ENCODE data around the gene SHANK1. TPM values are rescaled to one million over a fixed set of nuclear protein-coding genes. Genes with fewer than 3 reads are reported as not detected.

SHANK1 gene
- total and polyA plus RNA-seq, 2 of the 4 experiments (the other 2 are of a cell fraction) = 6.1 to 6.7 TPM

DNA sequence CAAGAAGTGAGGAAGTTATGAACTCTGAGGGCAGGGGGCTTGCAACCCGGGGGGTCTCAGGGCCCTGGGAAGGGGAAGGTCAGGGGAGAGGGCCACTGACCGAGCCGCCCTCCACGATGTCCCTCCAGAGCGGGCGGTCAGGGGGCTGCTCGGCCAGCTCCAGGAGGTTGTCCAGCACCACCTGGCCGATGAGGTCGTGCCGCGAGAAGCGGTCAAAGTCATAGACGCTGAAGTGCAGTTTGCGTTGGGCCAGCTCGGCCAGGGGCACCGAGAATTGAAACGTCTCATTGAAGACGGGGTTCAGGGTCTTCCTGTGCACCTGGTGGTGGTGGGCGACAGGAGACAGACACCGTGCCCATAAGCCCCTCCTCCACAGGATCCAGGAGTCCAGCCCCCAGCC is 90.4 kb downstream of the SHANK1 start:
- Histone ChIP-seq H3K9ac (ENCODE audit: low read depth, low read length) (no peak overlapping the region), H3K4me3 (ENCODE audit: insufficient read depth, low read depth, low read length) (no peak overlapping the region), H3K18ac (ENCODE audit: low read depth, low read length) (no peak overlapping the region), H2AFZ (replicated peaks; ENCODE audit: low read length, poor library complexity) (no peak overlapping the region), H2BK120ac (ENCODE audit: low read depth, low read length) (no peak overlapping the region), H4K5ac (ENCODE audit: low read depth, low read length) (no peak overlapping the region), H3K23ac (ENCODE audit: low read depth, low read length) (no peak overlapping the region), H3K56ac (ENCODE audit: extremely low read depth, insufficient read depth, low read length) (no peak overlapping the region), H2BK5ac (ENCODE audit: low read depth, low read length, poor library complexity, severe bottlenecking) (no peak overlapping the region), H3K9me3 (ENCODE audit: control insufficient read depth, insufficient read depth, low read length) (peaks cover 6% of the 10 kb centered on the region), H3K27me3 (ENCODE audit: control insufficient read depth, insufficient read depth, low read length) (no peaks in the 10 kb centered on the region), H2AK5ac (ENCODE audit: low read depth, low read length) (no peak overlapping the region), H3K79me1 (ENCODE audit: low read depth in 1 of 2, low read length in 2 of 2) (no peaks in the 10 kb centered on the region), H3K36me3 (ENCODE audit: control insufficient read depth, insufficient read depth, low read length) (no peaks in the 10 kb centered on the region), H3K4me2 (ENCODE audit: low read depth, low read length) (no peak overlapping the region), H3K14ac (replicated peaks; ENCODE audit: low read depth, low read length) (no peak overlapping the region), H3K27ac (ENCODE audit: insufficient read depth, low read length) (no peak overlapping the region), H2BK20ac (ENCODE audit: low read depth, low read length) (no peak overlapping the region), H2BK15ac (ENCODE audit: low read depth, low read length) (no peak overlapping the region), H3K4me1 (ENCODE audit: control insufficient read depth, insufficient read depth, low read length) (no peaks in the 10 kb centered on the region), H3K9me1 (ENCODE audit: insufficient read depth, low read length) (no peaks in the 10 kb centered on the region), H3K4ac (ENCODE audit: low read depth, low read length) (no peak overlapping the region), H4K8ac (ENCODE audit: low read depth in 2 of 2, low read length in 2 of 2) (no peak overlapping the region), H4K91ac (ENCODE audit: insufficient read depth, low read depth, low read length) (no peak overlapping the region), H4K20me1 (ENCODE audit: insufficient read depth, low read length) (no peaks in the 10 kb centered on the region), H2AK9ac (replicated peaks; ENCODE audit: low read depth, low read length, poor library complexity) (no peak overlapping the region)
- no peak for DNase-seq
- ATAC-seq (ENCODE audit: low read depth) = no peak
- TF ChIP-seq BHLHE40 (IDR thresholded peaks at IDR 0.05; ENCODE audit: low read depth, low read length) (no peak), RAD21 (IDR thresholded peaks at IDR 0.05; ENCODE audit: low read length) (no peak), RCOR1 (IDR thresholded peaks at IDR 0.05; ENCODE audit: insufficient replicate concordance, low read length) (no peak), MXI1 (IDR thresholded peaks at IDR 0.05; ENCODE audit: borderline replicate concordance, low read depth, low read length) (no peak), RFX5 (IDR thresholded peaks at IDR 0.05; ENCODE audit: low read depth, low read length) (no peak), POLR2A (IDR thresholded peaks at IDR 0.05; ENCODE audit: low read depth, low read length) (no peak), MAZ (IDR thresholded peaks at IDR 0.05; ENCODE audit: borderline replicate concordance, low read depth, low read length) (no peak), MAFK (IDR thresholded peaks at IDR 0.05; ENCODE audit: low read depth, low read length) (no peak), CEBPB (IDR thresholded peaks at IDR 0.05; ENCODE audit: low read depth, low read length) (no peak), SMC3 (IDR thresholded peaks at IDR 0.05; ENCODE audit: low read depth, low read length) (no peak), FOS (IDR thresholded peaks at IDR 0.05; ENCODE audit: low read depth, low read length) (no peak)
- TF ChIP-seq, protein P1, sequence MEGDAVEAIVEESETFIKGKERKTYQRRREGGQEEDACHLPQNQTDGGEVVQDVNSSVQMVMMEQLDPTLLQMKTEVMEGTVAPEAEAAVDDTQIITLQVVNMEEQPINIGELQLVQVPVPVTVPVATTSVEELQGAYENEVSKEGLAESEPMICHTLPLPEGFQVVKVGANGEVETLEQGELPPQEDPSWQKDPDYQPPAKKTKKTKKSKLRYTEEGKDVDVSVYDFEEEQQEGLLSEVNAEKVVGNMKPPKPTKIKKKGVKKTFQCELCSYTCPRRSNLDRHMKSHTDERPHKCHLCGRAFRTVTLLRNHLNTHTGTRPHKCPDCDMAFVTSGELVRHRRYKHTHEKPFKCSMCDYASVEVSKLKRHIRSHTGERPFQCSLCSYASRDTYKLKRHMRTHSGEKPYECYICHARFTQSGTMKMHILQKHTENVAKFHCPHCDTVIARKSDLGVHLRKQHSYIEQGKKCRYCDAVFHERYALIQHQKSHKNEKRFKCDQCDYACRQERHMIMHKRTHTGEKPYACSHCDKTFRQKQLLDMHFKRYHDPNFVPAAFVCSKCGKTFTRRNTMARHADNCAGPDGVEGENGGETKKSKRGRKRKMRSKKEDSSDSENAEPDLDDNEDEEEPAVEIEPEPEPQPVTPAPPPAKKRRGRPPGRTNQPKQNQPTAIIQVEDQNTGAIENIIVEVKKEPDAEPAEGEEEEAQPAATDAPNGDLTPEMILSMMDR (conservative IDR thresholded peaks at IDR 0.05; ENCODE audit: low read depth, low read length) = no peak
- TF ChIP-seq, protein P2, sequence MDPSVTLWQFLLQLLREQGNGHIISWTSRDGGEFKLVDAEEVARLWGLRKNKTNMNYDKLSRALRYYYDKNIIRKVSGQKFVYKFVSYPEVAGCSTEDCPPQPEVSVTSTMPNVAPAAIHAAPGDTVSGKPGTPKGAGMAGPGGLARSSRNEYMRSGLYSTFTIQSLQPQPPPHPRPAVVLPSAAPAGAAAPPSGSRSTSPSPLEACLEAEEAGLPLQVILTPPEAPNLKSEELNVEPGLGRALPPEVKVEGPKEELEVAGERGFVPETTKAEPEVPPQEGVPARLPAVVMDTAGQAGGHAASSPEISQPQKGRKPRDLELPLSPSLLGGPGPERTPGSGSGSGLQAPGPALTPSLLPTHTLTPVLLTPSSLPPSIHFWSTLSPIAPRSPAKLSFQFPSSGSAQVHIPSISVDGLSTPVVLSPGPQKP (IDR thresholded peaks at IDR 0.05; ENCODE audit: borderline replicate concordance, low read depth, low read length) = no peak
- TF ChIP-seq, protein P3, sequence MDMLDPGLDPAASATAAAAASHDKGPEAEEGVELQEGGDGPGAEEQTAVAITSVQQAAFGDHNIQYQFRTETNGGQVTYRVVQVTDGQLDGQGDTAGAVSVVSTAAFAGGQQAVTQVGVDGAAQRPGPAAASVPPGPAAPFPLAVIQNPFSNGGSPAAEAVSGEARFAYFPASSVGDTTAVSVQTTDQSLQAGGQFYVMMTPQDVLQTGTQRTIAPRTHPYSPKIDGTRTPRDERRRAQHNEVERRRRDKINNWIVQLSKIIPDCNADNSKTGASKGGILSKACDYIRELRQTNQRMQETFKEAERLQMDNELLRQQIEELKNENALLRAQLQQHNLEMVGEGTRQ (IDR thresholded peaks at IDR 0.05; ENCODE audit: low read depth, low read length) = no peak
- no TSS peak for BruUV-seq (replicated peaks)
- ChIA-PET POLR2A (ENCODE audit: unreplicated experiment) (no interaction called here), CTCF (no interaction called here)
- in situ Hi-C loops (cut with MboI; ENCODE audit: low sequenced_read_pairs) = no loop called here
- intact Hi-C loops (cut with micrococcal nuclease) = no loop called here
- 68% methylated on average over 16 of the region's 20 CpGs; no CpG with 5 or more reads in 1 of the 2 experiments for WGBS, 2 experiments (ENCODE audit: extremely low coverage in 2 of 2, insufficient read length in 1 of 2)
- dilution Hi-C loops (cut with HindIII; ENCODE audit: low sequenced_read_pairs, unreplicated experiment) = no loop called here
